Activated naive CD4-positive, alpha-beta T cell treated with anti-CD3 and anti-CD28 coated beads, Interleukin-2, amount 10 ng/mL, durations not matched to agents 7 days and 5 days (primary cell): ENCODE measurements around the gene SNX24.

Experiments used
- CTCF ChIA-PET: fragments of 350-600 bp; sonication (Branson Sonifier 250); formaldehyde crosslinking; loops from one replicate; lab custom pipeline; 2021; ENCODE audit warnings: antibody characterized with exemption; lab: Charles Lee
- DNase-seq: peaks from one replicate; pipeline ENCODE4 v3.0.0-alpha.2; 2020
- H3K27ac Mint-ChIP-seq: one replicate; pipeline ENCODE4 v1.8.0; 2021; ENCODE audit warnings: mild to moderate bottlenecking, moderate library complexity, mixed read lengths
- H3K27me3 Mint-ChIP-seq: one replicate; pipeline ENCODE4 v1.8.0; 2021; ENCODE audit warnings: mild to moderate bottlenecking, mixed read lengths
- H3K36me3 Mint-ChIP-seq: one replicate; pipeline ENCODE4 v1.8.0; 2021; ENCODE audit warnings: mixed read lengths
- H3K4me1 Mint-ChIP-seq: one replicate; pipeline ENCODE4 v1.8.0; 2021; ENCODE audit warnings: mixed read lengths
- H3K4me3 Mint-ChIP-seq: one replicate; pipeline ENCODE4 v1.8.0; 2021; ENCODE audit warnings: mild to moderate bottlenecking, moderate library complexity, mixed read lengths
- H3K9me3 Mint-ChIP-seq: one replicate; pipeline ENCODE4 v1.8.0; 2021; ENCODE audit warnings: mixed read lengths

Gene SNX24

DNA sequence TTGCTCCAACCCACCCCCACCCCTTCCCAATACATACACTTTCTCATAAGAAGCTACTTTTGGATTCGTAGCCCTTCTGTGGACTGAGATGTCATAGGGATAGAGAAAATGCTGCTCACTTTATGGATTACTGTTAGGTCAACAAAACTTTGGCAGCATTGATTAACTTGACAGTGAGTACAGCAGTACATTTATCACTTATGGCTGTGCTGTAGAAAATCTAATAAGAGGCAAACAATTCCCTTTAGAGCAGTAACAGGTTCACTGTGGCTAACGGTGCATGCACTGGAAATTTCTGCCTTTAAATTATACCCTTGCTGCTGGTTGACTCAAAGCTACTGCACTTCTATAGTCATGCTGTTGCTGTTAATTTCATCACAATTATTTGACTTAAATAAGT is 131.9 kb downstream of the SNX24 start:
- Mint-ChIP-seq H3K27ac (no peak overlapping the region), H3K36me3 (no peaks in the 10 kb centered on the region), H3K27me3 (peaks cover 4% of the 10 kb centered on the region), H3K4me3 (no peak overlapping the region), H3K9me3 (no peaks in the 10 kb centered on the region), H3K4me1 (no peaks in the 10 kb centered on the region)
- CTCF ChIA-PET, result no interaction called here
- DNase-seq, result no peak

GRCh38 chr5:122978068-122978467 is 132.7 kb downstream of the SNX24 start:
- Mint-ChIP-seq H3K9me3 (no peaks in the 10 kb centered on the region), H3K4me1 (no peaks in the 10 kb centered on the region), H3K36me3 (no peaks in the 10 kb centered on the region), H3K27me3 (peaks cover 4% of the 10 kb centered on the region), H3K4me3 (no peak overlapping the region), H3K27ac (no peak overlapping the region)
- CTCF ChIA-PET, result no interaction called here
- no peak for DNase-seq

DNA sequence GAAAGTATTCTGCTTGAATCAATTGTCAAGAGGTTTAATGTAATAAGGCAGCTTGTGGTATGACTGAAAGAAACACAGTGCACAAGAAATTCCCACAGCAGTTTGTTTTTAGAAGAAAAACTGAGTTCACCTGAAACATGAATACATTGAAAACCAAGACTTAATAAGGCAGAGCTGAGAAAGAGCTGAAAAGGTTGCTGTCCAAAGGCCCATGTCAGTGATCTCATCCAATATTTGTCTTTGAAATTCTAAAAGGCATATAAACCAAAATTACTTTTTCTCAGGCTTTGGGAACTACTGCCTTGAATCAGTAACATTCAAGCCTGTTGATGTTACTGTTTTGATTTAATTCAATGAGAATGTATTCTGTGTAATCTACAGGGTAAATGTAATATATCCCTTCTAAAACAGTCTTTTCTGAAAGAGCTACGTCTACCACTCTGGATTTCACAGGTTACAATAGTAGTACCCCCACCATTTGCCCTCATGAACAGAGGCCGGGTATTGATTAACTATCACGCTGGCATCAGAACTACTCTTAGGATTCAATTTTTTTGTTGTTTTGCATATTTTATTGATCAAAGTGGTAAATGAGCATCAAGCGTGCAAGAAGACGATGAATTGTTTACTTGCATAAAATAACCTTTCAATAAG is 133.4 kb downstream of the SNX24 start:
- CTCF ChIA-PET, result no interaction called here
- Mint-ChIP-seq H3K27ac (no peak overlapping the region), H3K4me3 (no peak overlapping the region), H3K27me3 (peaks cover 4% of the 10 kb centered on the region), H3K36me3 (no peaks in the 10 kb centered on the region), H3K9me3 (no peaks in the 10 kb centered on the region), H3K4me1 (no peaks in the 10 kb centered on the region)
- DNase-seq, result no peak

GRCh38 chr5:122981846-122982245 is 136.4 kb downstream of the SNX24 start:
- DNase-seq, result no peak
- Mint-ChIP-seq H3K27me3 (peaks cover 5% of the 10 kb centered on the region), H3K4me1 (no peaks in the 10 kb centered on the region), H3K27ac (no peak overlapping the region), H3K9me3 (no peaks in the 10 kb centered on the region), H3K36me3 (no peaks in the 10 kb centered on the region), H3K4me3 (no peak overlapping the region)
- CTCF ChIA-PET, result no interaction called here

GRCh38 chr5:122982376-122982775 is 137.0 kb downstream of the SNX24 start:
- H3K4me3 Mint-ChIP-seq, result no peak overlapping the region

GRCh38 chr5:122984425-122984824 is 139.0 kb downstream of the SNX24 start:
- Mint-ChIP-seq H3K4me3 (no peak overlapping the region), H3K4me1 (no peaks in the 10 kb centered on the region), H3K9me3 (no peaks in the 10 kb centered on the region), H3K36me3 (no peaks in the 10 kb centered on the region), H3K27me3 (peaks cover 7% of the 10 kb centered on the region), H3K27ac (no peak overlapping the region)
- CTCF ChIA-PET, result no interaction called here
- no peak for DNase-seq

More at GRCh38 chr5:122982376-122982775, 137.0 kb downstream of the SNX24 start:
- Mint-ChIP-seq H3K36me3 (no peaks in the 10 kb centered on the region), H3K9me3 (no peaks in the 10 kb centered on the region), H3K27me3 (peaks cover 7% of the 10 kb centered on the region), H3K27ac (no peak overlapping the region), H3K4me1 (no peaks in the 10 kb centered on the region)
- CTCF ChIA-PET, result no interaction called here
- DNase-seq, result no peak

- Mint-ChIP-seq H3K36me3 (no peaks in the 10 kb centered on the region), H3K4me3 (no peak overlapping the region), H3K27ac (no peak overlapping the region), H3K27me3 (peaks cover 7% of the 10 kb centered on the region), H3K9me3 (no peaks in the 10 kb centered on the region), H3K4me1 (no peaks in the 10 kb centered on the region)
- CTCF ChIA-PET, result no interaction called here
- no peak for DNase-seq
Measured at GRCh38 chr5:122985006-122985700, 139.7 kb downstream of the SNX24 start.

DNA sequence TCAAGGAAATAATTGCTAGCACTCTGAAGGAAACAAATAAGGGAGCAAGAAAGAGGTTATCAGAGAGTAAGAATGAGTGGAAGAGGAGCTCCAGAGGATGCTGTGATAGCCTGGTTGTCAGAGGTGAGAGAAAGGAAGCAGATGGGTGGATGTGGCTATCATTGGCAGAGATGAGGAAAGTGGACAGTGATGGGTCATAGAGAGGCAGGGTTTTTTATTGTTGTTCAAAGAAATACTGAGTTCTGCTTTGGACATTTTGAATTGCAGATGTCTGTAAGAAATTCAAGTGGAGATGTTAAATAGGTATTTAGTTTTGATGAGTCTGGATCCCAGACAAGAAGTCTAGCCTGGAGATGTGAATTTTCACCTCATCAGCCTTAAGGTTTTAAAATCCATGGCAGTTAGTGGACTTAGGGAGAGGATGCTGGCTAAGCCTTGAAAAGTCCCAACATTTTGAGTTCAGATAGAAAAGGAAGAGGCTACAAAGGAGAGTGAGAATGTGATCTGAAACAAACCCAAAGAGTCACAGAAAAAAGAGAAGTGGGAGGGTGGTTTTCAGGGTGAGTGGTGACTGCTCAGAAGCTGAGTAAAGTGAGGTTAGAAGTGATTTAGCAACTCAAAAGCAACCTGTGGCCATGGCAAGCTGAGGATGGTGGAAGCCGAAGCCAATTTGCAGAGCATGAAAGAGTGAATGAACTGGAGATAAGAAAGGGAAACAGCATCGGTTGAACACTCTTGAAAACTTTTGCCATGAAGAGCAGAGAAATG is 140.7 kb downstream of the SNX24 start:
- Mint-ChIP-seq H3K36me3 (no peaks in the 10 kb centered on the region), H3K9me3 (no peaks in the 10 kb centered on the region), H3K4me1 (no peaks in the 10 kb centered on the region), H3K27ac (no peak overlapping the region), H3K4me3 (no peak overlapping the region), H3K27me3 (peaks cover 4% of the 10 kb centered on the region)
- CTCF ChIA-PET, result no interaction called here
- no peak for DNase-seq

- no peaks in the 10 kb centered on the region for H3K9me3 Mint-ChIP-seq
- H3K27ac Mint-ChIP-seq, result no peak overlapping the region
- no peaks in the 10 kb centered on the region for H3K4me1 Mint-ChIP-seq
- no peak for DNase-seq
- no peak overlapping the region for H3K4me3 Mint-ChIP-seq
- CTCF ChIA-PET, result no interaction called here
- H3K27me3 Mint-ChIP-seq, result no peaks in the 10 kb centered on the region
- no peaks in the 10 kb centered on the region for H3K36me3 Mint-ChIP-seq
Measured at GRCh38 chr5:122996091-122996490, 150.7 kb downstream of the SNX24 start.

- CTCF ChIA-PET, result no interaction called here
- Mint-ChIP-seq H3K4me3 (no peak overlapping the region), H3K4me1 (no peaks in the 10 kb centered on the region), H3K27ac (no peak overlapping the region), H3K27me3 (no peaks in the 10 kb centered on the region), H3K36me3 (no peaks in the 10 kb centered on the region), H3K9me3 (no peaks in the 10 kb centered on the region)
- no peak for DNase-seq
Measured at GRCh38 chr5:122997294-122997693, 151.9 kb downstream of the SNX24 start.

DNA sequence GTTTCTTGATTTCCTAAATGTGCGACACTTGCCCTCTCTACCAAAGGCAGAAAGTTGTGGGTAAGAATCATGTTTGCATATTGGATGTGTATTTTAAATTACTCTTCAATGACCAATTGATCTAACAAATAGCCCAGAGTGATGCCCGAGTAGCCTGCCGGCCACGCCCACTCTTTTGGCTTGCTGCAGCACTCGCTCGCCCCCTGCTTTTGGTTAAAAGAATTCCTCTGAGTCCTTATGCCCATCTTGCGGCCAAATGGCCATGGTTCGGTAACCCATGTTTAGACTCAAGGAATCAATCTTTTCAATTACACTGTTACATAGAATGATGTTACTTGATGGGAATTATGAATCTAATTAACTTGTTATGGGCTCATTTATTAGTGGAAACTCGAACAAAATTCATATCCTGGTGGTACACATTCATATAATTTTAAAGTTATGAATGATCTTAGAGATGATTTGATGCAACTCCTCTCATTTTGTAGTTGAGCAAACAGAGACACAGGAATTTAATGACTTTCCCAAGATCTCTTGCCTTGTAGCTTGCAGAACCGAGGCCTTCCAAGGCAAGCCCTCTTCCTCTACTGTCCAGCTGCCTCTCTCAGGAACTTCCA is 154.6 kb downstream of the SNX24 start:
- Mint-ChIP-seq H3K36me3 (no peaks in the 10 kb centered on the region), H3K4me3 (no peak overlapping the region), H3K27ac (no peak overlapping the region), H3K9me3 (no peaks in the 10 kb centered on the region), H3K4me1 (no peaks in the 10 kb centered on the region), H3K27me3 (no peaks in the 10 kb centered on the region)
- CTCF ChIA-PET, result no interaction called here
- peak; percentile 53 for DNase-seq

DNA sequence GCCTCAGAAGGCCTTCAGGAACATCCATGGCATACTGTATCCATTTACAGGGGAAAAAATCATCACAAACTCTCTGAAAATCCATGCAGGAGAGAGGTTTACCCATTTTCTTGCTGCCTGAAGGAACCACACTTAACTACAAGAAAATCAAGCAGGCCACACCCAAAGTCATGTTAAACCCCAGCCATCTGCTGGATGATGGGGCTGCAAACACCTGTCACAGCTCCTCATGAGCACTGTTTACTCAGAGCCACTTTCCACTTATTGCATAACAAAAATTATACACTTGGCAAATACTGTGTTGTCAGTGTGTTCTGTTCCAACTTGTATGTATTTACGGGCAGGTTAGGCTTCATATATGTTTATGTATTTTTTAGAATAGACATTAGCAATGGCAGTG is 155.3 kb downstream of the SNX24 start:
- DNase-seq, result no peak
- H3K27me3 Mint-ChIP-seq, result no peaks in the 10 kb centered on the region
- no peaks in the 10 kb centered on the region for H3K36me3 Mint-ChIP-seq
- CTCF ChIA-PET, result no interaction called here
- no peak overlapping the region for H3K4me3 Mint-ChIP-seq
- H3K4me1 Mint-ChIP-seq, result no peaks in the 10 kb centered on the region
- H3K9me3 Mint-ChIP-seq, result no peaks in the 10 kb centered on the region
- no peak overlapping the region for H3K27ac Mint-ChIP-seq

DNA sequence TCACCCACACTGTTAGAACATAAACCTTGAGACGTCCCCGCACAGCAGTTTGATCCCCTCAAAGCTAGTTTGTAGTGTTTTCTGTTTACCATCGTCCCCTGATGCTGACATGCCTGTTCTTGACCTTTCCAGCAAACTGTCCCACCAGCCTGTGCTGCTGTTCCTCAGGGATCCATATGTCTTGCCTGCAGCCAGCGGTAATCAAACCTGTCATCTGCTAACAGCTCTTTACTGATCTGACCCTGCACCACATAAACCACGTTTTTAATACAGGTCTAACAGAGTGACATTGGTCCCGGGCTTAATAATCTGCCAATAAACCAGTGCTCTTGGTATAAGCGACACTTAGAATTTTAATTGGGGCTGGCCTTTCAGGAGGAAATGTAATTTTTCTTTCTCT is 156.4 kb downstream of the SNX24 start:
- H3K9me3 Mint-ChIP-seq, result no peaks in the 10 kb centered on the region
- no peaks in the 10 kb centered on the region for H3K27me3 Mint-ChIP-seq
- no peak for DNase-seq
- CTCF ChIA-PET, result no interaction called here
- H3K4me1 Mint-ChIP-seq, result no peaks in the 10 kb centered on the region
- no peak overlapping the region for H3K27ac Mint-ChIP-seq
- H3K4me3 Mint-ChIP-seq, result no peak overlapping the region
- no peaks in the 10 kb centered on the region for H3K36me3 Mint-ChIP-seq

DNA sequence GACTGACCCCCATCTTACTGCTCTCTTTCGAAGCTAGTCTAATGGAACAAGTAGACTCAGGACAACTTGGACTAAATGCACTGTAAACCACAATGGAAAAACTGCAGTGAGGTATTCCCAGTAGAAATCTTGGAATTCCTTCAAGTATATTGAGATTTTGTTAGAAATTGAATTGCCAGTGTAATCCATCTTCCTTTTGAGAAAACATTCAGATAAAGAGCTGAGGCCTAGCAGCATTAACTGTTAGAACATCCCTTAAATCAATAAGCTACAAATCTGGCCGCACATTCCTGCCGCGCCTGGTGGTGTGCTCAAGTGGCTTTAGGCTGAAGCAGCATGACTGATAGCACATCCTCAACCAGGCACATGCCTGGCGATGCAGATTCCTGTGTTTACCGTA is 161.8 kb downstream of the SNX24 start:
- Mint-ChIP-seq H3K36me3 (no peaks in the 10 kb centered on the region), H3K27ac (no peak overlapping the region), H3K4me1 (no peaks in the 10 kb centered on the region), H3K4me3 (no peak overlapping the region), H3K9me3 (no peaks in the 10 kb centered on the region), H3K27me3 (no peaks in the 10 kb centered on the region)
- no peak for DNase-seq
- CTCF ChIA-PET, result no interaction called here
